ENCODE data around the gene SMC6.
A peak's percentile ranks its signal among the peaks of the same experiment; 100 is the strongest.

DNA sequence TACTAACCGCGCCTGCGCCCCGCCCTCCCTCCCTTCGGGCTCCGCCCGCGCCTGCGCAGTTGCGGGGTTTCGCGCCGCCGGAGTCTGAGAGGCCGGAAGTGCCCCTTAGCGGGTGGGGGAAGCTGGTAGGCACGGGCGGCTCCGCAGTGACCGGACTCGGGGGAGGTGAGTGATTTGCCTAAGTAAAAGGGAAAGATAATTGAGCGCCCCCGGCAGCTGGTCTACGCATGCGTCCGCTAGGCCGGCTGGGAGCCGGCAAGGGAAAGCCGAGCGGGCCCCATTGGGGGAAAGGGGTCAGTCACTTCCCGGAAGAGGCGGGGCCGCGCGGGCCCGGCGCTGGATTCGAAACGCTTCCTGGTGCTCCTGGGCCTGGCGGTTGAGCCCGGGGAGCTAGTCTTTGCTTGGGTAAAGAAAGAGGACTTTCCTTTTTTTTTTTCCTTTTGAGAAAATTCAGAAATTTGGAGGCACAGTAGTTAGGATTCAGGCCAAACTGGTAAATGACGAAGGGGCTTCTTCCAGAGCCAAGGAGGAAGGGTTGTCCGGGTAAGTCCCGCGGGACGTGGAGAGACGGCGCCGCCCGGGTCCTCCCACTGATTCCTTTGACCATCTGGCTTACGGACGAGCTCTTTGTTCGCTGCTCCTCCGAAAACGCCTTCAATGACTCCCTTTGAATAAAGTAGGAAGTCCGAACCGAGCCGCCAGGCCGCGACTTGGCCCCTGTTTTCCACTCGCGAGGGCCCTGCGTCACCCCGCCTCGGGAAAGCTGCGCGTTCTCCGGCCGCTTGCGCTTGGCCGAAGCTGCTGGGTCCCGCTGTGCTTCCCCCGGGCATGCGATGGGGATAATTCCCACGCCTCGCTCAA lies at the start of gene SMC6, which contains the start of gene GEN1:
- TF ChIP-seq, protein P1, sequence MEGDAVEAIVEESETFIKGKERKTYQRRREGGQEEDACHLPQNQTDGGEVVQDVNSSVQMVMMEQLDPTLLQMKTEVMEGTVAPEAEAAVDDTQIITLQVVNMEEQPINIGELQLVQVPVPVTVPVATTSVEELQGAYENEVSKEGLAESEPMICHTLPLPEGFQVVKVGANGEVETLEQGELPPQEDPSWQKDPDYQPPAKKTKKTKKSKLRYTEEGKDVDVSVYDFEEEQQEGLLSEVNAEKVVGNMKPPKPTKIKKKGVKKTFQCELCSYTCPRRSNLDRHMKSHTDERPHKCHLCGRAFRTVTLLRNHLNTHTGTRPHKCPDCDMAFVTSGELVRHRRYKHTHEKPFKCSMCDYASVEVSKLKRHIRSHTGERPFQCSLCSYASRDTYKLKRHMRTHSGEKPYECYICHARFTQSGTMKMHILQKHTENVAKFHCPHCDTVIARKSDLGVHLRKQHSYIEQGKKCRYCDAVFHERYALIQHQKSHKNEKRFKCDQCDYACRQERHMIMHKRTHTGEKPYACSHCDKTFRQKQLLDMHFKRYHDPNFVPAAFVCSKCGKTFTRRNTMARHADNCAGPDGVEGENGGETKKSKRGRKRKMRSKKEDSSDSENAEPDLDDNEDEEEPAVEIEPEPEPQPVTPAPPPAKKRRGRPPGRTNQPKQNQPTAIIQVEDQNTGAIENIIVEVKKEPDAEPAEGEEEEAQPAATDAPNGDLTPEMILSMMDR (conservative IDR thresholded peaks at IDR 0.05; ENCODE audit: low read depth in 2 of 2), result no peak
- TF ChIP-seq EZH2 (IDR thresholded peaks at IDR 0.05; ENCODE audit: low read depth, unreplicated experiment), result no peak
- no peak for TF ChIP-seq ZNF114 (CRISPR knock-in tag; IDR thresholded peaks at IDR 0.05)
- TF ChIP-seq POLR2AphosphoS5 (IDR thresholded peaks at IDR 0.05; ENCODE audit: low read depth), result peak; percentile 63; the same call in 1 of the 2 replicates
- TF ChIP-seq, protein P2, sequence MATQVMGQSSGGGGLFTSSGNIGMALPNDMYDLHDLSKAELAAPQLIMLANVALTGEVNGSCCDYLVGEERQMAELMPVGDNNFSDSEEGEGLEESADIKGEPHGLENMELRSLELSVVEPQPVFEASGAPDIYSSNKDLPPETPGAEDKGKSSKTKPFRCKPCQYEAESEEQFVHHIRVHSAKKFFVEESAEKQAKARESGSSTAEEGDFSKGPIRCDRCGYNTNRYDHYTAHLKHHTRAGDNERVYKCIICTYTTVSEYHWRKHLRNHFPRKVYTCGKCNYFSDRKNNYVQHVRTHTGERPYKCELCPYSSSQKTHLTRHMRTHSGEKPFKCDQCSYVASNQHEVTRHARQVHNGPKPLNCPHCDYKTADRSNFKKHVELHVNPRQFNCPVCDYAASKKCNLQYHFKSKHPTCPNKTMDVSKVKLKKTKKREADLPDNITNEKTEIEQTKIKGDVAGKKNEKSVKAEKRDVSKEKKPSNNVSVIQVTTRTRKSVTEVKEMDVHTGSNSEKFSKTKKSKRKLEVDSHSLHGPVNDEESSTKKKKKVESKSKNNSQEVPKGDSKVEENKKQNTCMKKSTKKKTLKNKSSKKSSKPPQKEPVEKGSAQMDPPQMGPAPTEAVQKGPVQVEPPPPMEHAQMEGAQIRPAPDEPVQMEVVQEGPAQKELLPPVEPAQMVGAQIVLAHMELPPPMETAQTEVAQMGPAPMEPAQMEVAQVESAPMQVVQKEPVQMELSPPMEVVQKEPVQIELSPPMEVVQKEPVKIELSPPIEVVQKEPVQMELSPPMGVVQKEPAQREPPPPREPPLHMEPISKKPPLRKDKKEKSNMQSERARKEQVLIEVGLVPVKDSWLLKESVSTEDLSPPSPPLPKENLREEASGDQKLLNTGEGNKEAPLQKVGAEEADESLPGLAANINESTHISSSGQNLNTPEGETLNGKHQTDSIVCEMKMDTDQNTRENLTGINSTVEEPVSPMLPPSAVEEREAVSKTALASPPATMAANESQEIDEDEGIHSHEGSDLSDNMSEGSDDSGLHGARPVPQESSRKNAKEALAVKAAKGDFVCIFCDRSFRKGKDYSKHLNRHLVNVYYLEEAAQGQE (IDR thresholded peaks at IDR 0.05; ENCODE audit: unreplicated experiment), result no peak
- no peak for TF ChIP-seq CREB1 (CRISPR knock-in tag; IDR thresholded peaks at IDR 0.05; ENCODE audit: low read depth)
- TF ChIP-seq, protein P3, sequence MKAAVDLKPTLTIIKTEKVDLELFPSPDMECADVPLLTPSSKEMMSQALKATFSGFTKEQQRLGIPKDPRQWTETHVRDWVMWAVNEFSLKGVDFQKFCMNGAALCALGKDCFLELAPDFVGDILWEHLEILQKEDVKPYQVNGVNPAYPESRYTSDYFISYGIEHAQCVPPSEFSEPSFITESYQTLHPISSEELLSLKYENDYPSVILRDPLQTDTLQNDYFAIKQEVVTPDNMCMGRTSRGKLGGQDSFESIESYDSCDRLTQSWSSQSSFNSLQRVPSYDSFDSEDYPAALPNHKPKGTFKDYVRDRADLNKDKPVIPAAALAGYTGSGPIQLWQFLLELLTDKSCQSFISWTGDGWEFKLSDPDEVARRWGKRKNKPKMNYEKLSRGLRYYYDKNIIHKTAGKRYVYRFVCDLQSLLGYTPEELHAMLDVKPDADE (IDR thresholded peaks at IDR 0.05), result no peak
- no peak for TF ChIP-seq EZH2phosphoT487 (IDR thresholded peaks at IDR 0.05; ENCODE audit: unreplicated experiment)
- no peak for TF ChIP-seq JUNB (IDR thresholded peaks at IDR 0.05; ENCODE audit: unreplicated experiment)
- TF ChIP-seq, protein P4, sequence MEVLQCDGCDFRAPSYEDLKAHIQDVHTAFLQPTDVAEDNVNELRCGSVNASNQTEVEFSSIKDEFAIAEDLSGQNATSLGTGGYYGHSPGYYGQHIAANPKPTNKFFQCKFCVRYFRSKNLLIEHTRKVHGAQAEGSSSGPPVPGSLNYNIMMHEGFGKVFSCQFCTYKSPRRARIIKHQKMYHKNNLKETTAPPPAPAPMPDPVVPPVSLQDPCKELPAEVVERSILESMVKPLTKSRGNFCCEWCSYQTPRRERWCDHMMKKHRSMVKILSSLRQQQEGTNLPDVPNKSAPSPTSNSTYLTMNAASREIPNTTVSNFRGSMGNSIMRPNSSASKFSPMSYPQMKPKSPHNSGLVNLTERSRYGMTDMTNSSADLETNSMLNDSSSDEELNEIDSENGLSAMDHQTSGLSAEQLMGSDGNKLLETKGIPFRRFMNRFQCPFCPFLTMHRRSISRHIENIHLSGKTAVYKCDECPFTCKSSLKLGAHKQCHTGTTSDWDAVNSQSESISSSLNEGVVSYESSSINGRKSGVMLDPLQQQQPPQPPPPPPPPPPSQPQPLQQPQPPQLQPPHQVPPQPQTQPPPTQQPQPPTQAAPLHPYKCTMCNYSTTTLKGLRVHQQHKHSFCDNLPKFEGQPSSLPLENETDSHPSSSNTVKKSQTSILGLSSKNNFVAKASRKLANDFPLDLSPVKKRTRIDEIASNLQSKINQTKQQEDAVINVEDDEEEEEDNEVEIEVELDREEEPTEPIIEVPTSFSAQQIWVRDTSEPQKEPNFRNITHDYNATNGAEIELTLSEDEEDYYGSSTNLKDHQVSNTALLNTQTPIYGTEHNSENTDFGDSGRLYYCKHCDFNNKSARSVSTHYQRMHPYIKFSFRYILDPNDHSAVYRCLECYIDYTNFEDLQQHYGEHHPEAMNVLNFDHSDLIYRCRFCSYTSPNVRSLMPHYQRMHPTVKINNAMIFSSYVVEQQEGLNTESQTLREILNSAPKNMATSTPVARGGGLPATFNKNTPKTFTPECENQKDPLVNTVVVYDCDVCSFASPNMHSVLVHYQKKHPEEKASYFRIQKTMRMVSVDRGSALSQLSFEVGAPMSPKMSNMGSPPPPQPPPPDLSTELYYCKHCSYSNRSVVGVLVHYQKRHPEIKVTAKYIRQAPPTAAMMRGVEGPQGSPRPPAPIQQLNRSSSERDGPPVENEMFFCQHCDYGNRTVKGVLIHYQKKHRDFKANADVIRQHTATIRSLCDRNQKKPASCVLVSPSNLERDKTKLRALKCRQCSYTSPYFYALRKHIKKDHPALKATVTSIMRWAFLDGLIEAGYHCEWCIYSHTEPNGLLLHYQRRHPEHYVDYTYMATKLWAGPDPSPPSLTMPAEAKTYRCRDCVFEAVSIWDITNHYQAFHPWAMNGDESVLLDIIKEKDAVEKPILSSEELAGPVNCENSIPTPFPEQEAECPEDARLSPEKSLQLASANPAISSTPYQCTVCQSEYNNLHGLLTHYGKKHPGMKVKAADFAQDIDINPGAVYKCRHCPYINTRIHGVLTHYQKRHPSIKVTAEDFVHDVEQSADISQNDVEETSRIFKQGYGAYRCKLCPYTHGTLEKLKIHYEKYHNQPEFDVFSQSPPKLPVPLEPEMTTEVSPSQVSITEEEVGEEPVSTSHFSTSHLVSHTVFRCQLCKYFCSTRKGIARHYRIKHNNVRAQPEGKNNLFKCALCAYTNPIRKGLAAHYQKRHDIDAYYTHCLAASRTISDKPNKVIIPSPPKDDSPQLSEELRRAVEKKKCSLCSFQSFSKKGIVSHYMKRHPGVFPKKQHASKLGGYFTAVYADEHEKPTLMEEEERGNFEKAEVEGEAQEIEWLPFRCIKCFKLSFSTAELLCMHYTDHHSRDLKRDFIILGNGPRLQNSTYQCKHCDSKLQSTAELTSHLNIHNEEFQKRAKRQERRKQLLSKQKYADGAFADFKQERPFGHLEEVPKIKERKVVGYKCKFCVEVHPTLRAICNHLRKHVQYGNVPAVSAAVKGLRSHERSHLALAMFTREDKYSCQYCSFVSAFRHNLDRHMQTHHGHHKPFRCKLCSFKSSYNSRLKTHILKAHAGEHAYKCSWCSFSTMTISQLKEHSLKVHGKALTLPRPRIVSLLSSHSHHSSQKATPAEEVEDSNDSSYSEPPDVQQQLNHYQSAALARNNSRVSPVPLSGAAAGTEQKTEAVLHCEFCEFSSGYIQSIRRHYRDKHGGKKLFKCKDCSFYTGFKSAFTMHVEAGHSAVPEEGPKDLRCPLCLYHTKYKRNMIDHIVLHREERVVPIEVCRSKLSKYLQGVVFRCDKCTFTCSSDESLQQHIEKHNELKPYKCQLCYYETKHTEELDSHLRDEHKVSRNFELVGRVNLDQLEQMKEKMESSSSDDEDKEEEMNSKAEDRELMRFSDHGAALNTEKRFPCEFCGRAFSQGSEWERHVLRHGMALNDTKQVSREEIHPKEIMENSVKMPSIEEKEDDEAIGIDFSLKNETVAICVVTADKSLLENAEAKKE (CRISPR knock-in tag; IDR thresholded peaks at IDR 0.05), result no peak
- TF ChIP-seq NANOG (IDR thresholded peaks at IDR 0.05; ENCODE audit: borderline replicate concordance), result no peak
- no peak for TF ChIP-seq STAT1 (IDR thresholded peaks at IDR 0.05; ENCODE audit: unreplicated experiment)
- TF ChIP-seq ZNF331 (CRISPR knock-in tag; IDR thresholded peaks at IDR 0.05; ENCODE audit: low read depth), result no peak
